Measurements from ENCODE around the gene CD83.
A peak's percentile ranks its signal among the peaks of the same experiment; 100 is the strongest.

Gene CD83

GRCh38 chr6:14134211-14134910, 16.8 kb downstream of the CD83 start:
- no peak overlapping the region for H3K9ac ChIP-seq
- H3K4me3 ChIP-seq (ENCODE audit: low read depth, low read length), result no peak overlapping the region
- no peak overlapping the region for H3K4me2 ChIP-seq (ENCODE audit: low read length)
- H3K4me1 ChIP-seq, result peaks cover 10% of the 10 kb centered on the region
- H2AFZ ChIP-seq, result no peak overlapping the region
- no peaks in the 10 kb centered on the region for H3K9me3 ChIP-seq (ENCODE audit: control insufficient read depth, low read length)
- no peaks in the 10 kb centered on the region for H3K79me2 ChIP-seq
- no peaks in the 10 kb centered on the region for H3K36me3 ChIP-seq (ENCODE audit: control insufficient read depth, insufficient read depth, low read length)
- H3K27me3 ChIP-seq (ENCODE audit: control insufficient read depth, insufficient read depth, low read length), result no peaks in the 10 kb centered on the region
- H3K27ac ChIP-seq, result no peak overlapping the region
- no peak for TF ChIP-seq CTCF (IDR thresholded peaks at IDR 0.05)

- Histone ChIP-seq H3K9ac (no peak overlapping the region), H3K79me2 (no peaks in the 10 kb centered on the region), H3K9me3 (ENCODE audit: control insufficient read depth, low read length) (no peaks in the 10 kb centered on the region), H3K4me3 (ENCODE audit: low read depth, low read length) (no peak overlapping the region), H3K4me1 (peaks cover 5% of the 10 kb centered on the region), H3K27me3 (ENCODE audit: control insufficient read depth, insufficient read depth, low read length) (no peaks in the 10 kb centered on the region), H3K27ac (no peak overlapping the region), H3K4me2 (ENCODE audit: low read length) (peak overlapping the region; percentile 16), H2AFZ (no peak overlapping the region), H3K36me3 (ENCODE audit: control insufficient read depth, insufficient read depth, low read length) (no peaks in the 10 kb centered on the region)
- no peak for TF ChIP-seq CTCF (IDR thresholded peaks at IDR 0.05)
Observed at GRCh38 chr6:14135893-14136539, 18.4 kb downstream of the CD83 start.

DNA sequence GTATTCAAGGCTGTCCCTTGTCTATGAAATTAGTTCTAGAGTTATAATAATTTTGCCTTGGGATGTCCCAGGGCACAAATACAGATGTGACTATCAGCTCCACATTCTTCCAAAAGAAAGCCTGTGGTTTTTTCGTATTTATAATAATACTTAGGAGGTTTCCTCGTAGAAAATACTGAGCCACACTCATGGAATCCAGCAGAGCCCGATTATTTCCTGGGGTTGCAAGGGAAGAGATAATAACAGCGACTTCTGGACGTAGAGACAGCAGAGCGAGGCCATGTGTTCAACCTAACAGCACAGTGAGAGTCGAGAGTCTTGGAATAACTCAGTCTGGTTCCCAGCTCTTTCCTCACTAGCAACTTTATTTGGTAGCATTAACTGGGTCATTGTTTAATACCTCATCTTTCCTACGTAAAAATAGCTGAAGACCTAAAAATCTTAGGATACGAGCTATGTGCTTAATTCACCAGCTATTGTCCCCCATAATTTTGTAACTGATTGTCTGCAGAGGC, 21.2 kb downstream of the CD83 start:
- H3K9me3 ChIP-seq (ENCODE audit: control insufficient read depth, low read length), result no peaks in the 10 kb centered on the region
- peaks cover 5% of the 10 kb centered on the region for H3K4me1 ChIP-seq
- H3K9ac ChIP-seq, result no peak overlapping the region
- TF ChIP-seq CTCF (IDR thresholded peaks at IDR 0.05), result no peak
- H3K36me3 ChIP-seq (ENCODE audit: control insufficient read depth, insufficient read depth, low read length), result no peaks in the 10 kb centered on the region
- no peak overlapping the region for H3K27ac ChIP-seq
- H3K4me3 ChIP-seq (ENCODE audit: low read depth, low read length), result no peak overlapping the region
- no peak overlapping the region for H2AFZ ChIP-seq
- H3K4me2 ChIP-seq (ENCODE audit: low read length), result no peak overlapping the region
- H3K79me2 ChIP-seq, result no peaks in the 10 kb centered on the region
- H3K27me3 ChIP-seq (ENCODE audit: control insufficient read depth, insufficient read depth, low read length), result no peaks in the 10 kb centered on the region

DNA sequence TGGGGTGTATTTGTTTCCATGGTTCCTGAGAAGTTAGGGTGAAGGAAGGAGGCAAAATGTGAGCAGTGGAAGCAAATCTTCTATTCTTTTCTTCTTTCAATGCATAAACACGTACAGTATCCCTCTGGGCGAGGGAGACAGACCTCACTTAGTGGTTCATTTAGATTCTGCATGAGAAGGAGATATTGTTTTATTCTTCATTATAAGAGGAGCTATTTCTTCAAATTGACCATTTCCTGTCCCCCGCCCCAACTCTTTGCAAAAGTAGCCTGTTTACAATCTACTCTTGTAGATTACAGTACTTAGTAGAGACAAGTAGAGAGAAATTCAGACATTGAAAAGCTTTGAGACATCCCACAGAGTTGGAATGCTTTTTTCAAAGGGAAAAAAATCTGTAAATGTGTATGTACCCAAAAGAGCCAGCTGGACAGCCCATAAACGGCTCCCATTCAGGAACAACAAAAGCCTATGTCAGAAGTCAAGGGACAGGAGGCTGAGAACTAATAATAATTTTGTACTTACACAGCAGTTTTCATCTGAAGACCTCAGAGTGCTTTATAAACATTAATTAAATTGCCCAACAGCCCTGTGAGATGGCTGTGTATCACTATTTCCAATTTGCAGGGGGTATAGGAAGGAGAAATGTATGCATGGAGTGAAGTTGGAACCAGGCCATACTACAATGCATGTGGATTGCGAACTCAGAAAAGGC, 23.9 kb downstream of the CD83 start:
- H3K9me3 ChIP-seq (ENCODE audit: control insufficient read depth, low read length), result no peaks in the 10 kb centered on the region
- H3K27ac ChIP-seq, result no peak overlapping the region
- no peak for TF ChIP-seq CTCF (IDR thresholded peaks at IDR 0.05)
- no peak overlapping the region for H3K4me3 ChIP-seq (ENCODE audit: low read depth, low read length)
- no peaks in the 10 kb centered on the region for H3K79me2 ChIP-seq
- no peak overlapping the region for H3K4me2 ChIP-seq (ENCODE audit: low read length)
- no peaks in the 10 kb centered on the region for H3K4me1 ChIP-seq
- H2AFZ ChIP-seq, result no peak overlapping the region
- no peaks in the 10 kb centered on the region for H3K27me3 ChIP-seq (ENCODE audit: control insufficient read depth, insufficient read depth, low read length)
- H3K36me3 ChIP-seq (ENCODE audit: control insufficient read depth, insufficient read depth, low read length), result no peaks in the 10 kb centered on the region
- H3K9ac ChIP-seq, result no peak overlapping the region
